NT2/D1 (cell line): ENCODE measurements around the gene CBY1.

Experiments
- DNase-seq: peaks from one replicate; pipeline ENCODE4 v3.0.0-alpha.2; 2011; ENCODE audit warnings: low read depth, low spot score
- H3K27me3 ChIP-seq: 2 replicates; pipeline ENCODE4 v1.6.0; 2011; ENCODE audit warnings: mild to moderate bottlenecking; ENCODE audit not compliant: insufficient read length, insufficient read depth
- H3K36me3 ChIP-seq: 2 replicates; pipeline ENCODE4 v1.6.1; 2011; ENCODE audit warnings: mild to moderate bottlenecking, low read length, mixed read lengths; ENCODE audit not compliant: insufficient read depth, insufficient read length
- H3K4me1 ChIP-seq: 2 replicates; pipeline ENCODE4 v1.5.1; 2011; ENCODE audit not compliant: insufficient read depth, insufficient read length
- H3K4me3 ChIP-seq: 2 replicates; pipeline ENCODE4 v1.5.1; 2011; ENCODE audit warnings: low read depth; ENCODE audit not compliant: insufficient read length
- H3K9ac ChIP-seq: 2 replicates; pipeline ENCODE4 v1.6.0; 2011; ENCODE audit warnings: low read depth; ENCODE audit not compliant: insufficient read length
- H3K9me3 ChIP-seq: 2 replicates; pipeline ENCODE4 v1.5.1; 2011; ENCODE audit warnings: mild to moderate bottlenecking, low read length; ENCODE audit not compliant: insufficient read depth
- SUZ12 ChIP-seq: IDR thresholded peaks from 2 replicates; pipeline ENCODE4 v1.6.1; 2011; ENCODE audit not compliant: insufficient read length, insufficient read depth; ENCODE audit errors: extremely low read depth
- YY1 ChIP-seq: IDR thresholded peaks from 2 replicates; pipeline ENCODE4 v1.6.1; 2011; ENCODE audit not compliant: insufficient read length, insufficient read depth
- ZNF274 ChIP-seq: IDR thresholded peaks from 2 replicates; pipeline ENCODE4 v1.6.1; 2011; ENCODE audit warnings: mild to moderate bottlenecking, low read depth, low read length

Gene CBY1

GRCh38 chr22:38652859-38653258, 3.6 kb upstream of the CBY1 start:
- no peak for TF ChIP-seq YY1
- TF ChIP-seq ZNF274: no peak
- no peak for TF ChIP-seq SUZ12
- Histone ChIP-seq H3K4me3 (no peak overlapping the region), H3K27me3 (no peaks in the 10 kb centered on the region)

DNA sequence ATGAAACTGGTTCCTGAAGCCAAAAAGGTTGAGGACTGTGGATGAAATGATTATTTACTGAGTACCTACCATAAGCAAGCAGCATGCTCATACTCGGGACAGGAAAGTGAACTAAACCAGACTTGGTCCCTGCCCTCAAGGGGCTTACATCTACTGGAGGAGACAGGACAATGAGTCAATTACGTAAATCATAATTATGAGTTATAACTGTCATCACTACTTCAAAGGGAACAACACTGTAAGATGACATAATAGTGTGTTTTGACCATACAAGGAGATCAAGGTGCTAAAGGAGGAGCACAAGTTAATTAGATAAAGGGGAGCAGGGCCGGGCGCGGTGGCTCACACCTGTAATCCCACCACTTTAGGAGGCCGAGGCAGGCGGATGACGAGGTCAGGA, 2.7 kb upstream of the CBY1 start:
- Histone ChIP-seq H3K27me3 (no peaks in the 10 kb centered on the region), H3K4me3 (no peak overlapping the region), H3K9ac (no peak overlapping the region), H3K4me1 (peaks cover 2% of the 10 kb centered on the region), H3K36me3 (peaks cover 9% of the 10 kb centered on the region), H3K9me3 (no peaks in the 10 kb centered on the region)
- TF ChIP-seq YY1 (no peak), ZNF274 (no peak), SUZ12 (no peak)
- DNase-seq: no peak

More at GRCh38 chr22:38652859-38653258, 3.6 kb upstream of the CBY1 start:
- Histone ChIP-seq H3K4me1 (peaks cover 2% of the 10 kb centered on the region), H3K36me3 (peaks cover 12% of the 10 kb centered on the region), H3K9ac (no peak overlapping the region), H3K9me3 (no peaks in the 10 kb centered on the region)
- DNase-seq: no peak

DNA sequence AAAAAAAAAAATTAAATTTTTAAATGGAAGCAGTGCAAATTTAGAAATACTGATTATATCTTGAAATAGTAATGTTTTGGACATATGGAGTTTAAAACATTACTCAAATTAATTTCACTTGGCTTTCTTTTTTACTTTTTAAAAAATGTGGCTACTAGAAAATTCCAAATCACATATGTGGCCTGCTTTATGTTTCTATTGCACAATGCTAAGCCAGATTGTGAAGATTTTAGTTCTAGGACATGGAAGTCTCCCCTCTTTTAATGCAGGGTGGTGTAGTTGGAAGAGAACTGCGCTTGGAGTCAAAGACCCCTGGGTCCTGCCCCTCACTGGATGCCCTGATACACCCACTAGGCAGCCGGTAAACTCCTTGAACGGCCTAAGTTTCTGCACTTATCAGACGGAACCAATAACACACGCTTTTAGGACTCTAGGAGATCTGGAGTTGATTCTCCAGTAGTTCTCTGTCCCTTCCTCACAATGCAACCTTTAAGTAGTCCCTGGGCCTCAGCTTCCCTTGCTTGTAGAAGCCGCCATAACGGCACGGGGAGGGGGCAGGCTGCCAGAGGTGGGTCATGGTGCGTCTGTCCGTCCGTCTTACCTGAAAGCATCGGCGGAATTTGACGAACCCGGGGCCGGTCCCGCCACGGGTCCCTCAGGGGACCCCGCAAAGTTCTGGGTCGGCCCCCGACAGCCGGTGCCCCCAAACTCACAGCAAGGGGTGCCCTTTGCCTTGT, 751 bp upstream of the CBY1 start:
- peak; percentile 30 for DNase-seq
- H3K9ac ChIP-seq: peak overlapping the region; percentile 54
- TF ChIP-seq YY1: peak; percentile 25
- TF ChIP-seq ZNF274: no peak

GRCh38 chr22:38657045-38657909, 839 bp downstream of the CBY1 start:
- H3K27me3 ChIP-seq: no peaks in the 10 kb centered on the region
- H3K4me1 ChIP-seq: peaks cover 2% of the 10 kb centered on the region
- no peaks in the 10 kb centered on the region for H3K9me3 ChIP-seq
- no peak for DNase-seq
- no peak for TF ChIP-seq YY1
- TF ChIP-seq ZNF274: no peak
- no peak for TF ChIP-seq SUZ12
- H3K4me3 ChIP-seq: peak overlapping the region; percentile 85
- H3K9ac ChIP-seq: peak overlapping the region; percentile 92
- peaks cover 4% of the 10 kb centered on the region for H3K36me3 ChIP-seq

More for the DNA sequence above, 751 bp upstream of the CBY1 start:
- Histone ChIP-seq H3K4me1 (peaks cover 2% of the 10 kb centered on the region), H3K36me3 (peaks cover 4% of the 10 kb centered on the region), H3K9me3 (no peaks in the 10 kb centered on the region), H3K27me3 (no peaks in the 10 kb centered on the region), H3K4me3 (peak overlapping the region; percentile 85)

DNA sequence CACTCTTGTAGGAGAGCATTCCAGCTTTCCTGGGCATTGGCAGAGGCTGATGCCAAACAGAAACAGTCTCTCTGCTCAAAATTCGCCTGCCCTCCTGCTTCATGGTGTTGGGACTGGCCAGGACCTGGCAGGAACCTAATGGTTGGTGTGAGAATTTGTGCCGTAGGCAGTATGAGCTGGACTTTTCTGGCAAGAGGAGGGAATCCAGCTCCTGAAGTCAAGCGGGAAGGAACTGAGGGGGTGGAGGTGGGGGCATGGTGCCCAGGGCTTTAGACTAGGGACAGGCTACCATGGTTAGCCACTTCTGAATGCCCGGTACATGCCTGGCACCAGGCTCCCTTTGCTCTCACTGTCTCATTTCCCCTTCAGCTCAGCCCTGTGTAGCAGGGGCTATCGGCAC, 18.4 kb downstream of the CBY1 start:
- Histone ChIP-seq H3K36me3 (peaks cover 38% of the 10 kb centered on the region), H3K4me3 (no peak overlapping the region), H3K27me3 (no peaks in the 10 kb centered on the region), H3K4me1 (no peaks in the 10 kb centered on the region), H3K9ac (no peak overlapping the region), H3K9me3 (no peaks in the 10 kb centered on the region)
- no peak for DNase-seq
- TF ChIP-seq ZNF274: no peak
- no peak for TF ChIP-seq YY1
- no peak for TF ChIP-seq SUZ12

- no peak overlapping the region for H3K9ac ChIP-seq
- no peaks in the 10 kb centered on the region for H3K4me1 ChIP-seq
- TF ChIP-seq ZNF274 (no peak), SUZ12 (no peak), YY1 (no peak)
- no peak overlapping the region for H3K4me3 ChIP-seq
- peaks cover 36% of the 10 kb centered on the region for H3K36me3 ChIP-seq
- no peaks in the 10 kb centered on the region for H3K27me3 ChIP-seq
- DNase-seq: no peak
- no peaks in the 10 kb centered on the region for H3K9me3 ChIP-seq
These were observed 19.4 kb downstream of the CBY1 start for GRCh38 chr22:38675833-38676232.
